B cell (primary cell): ENCODE results near the gene PCDH9. TPM values are rescaled to one million over a fixed set of nuclear protein-coding genes. Genes with fewer than 3 reads are reported as not detected.
A peak's percentile ranks its signal among the peaks of the same experiment; 100 is the strongest.

ENCODE experiments used
- ATAC-seq: fragments of 200-7000 bp; cut with Tn5 transposase; one replicate; pipeline ENCODE4 v1.10.0; 2021; ENCODE audit warnings: low read depth, mild to moderate bottlenecking, moderate number of reproducible peaks, moderate library complexity
- CTCF ChIA-PET: fragments of 350-600 bp; sonication (Branson Sonifier 250); formaldehyde crosslinking; loops from one replicate; lab custom pipeline; 2021; ENCODE audit warnings: antibody characterized with exemption, inconsistent platforms; lab: Charles Lee
- POLR2A ChIA-PET: fragments of 350-600 bp; sonication (Branson Sonifier 250); formaldehyde crosslinking; loops from one replicate; lab custom pipeline; 2021; ENCODE audit warnings: antibody characterized with exemption; lab: Charles Lee
- DNase-seq: peaks from one replicate; pipeline ENCODE4 v3.0.0; 2013
- H2AFZ ChIP-seq: 2 replicates; pipeline ENCODE4 v1.6.1; 2012; ENCODE audit warnings: mild to moderate bottlenecking, low read depth, low read length; ENCODE audit not compliant: insufficient read depth, poor library complexity, severe bottlenecking
- H3K27ac ChIP-seq, 2 donors: 1 replicate in 1 of 2; 2 replicates in 1 of 2; pipeline ENCODE4 v1.5.1; 2012 to 2013; ENCODE audit warnings: low read length in 2 of 2, mild to moderate bottlenecking in 2 of 2, moderate library complexity in 1 of 2
- H3K27me3 ChIP-seq, 4 experiments: fragments of 200-600 bp in 1 of 4; sonication (generic) in 1 of 4; replicated peaks in 1 of 4; 1 replicate in 2 of 4; 2 replicates in 2 of 4; pipeline versions ENCODE4 v1.6.1 to v1.7.0; 2013 to 2016; ENCODE audit warnings: low read length in 3 of 4, mild to moderate bottlenecking in 2 of 4, mixed read lengths in 1 of 4, moderate library complexity in 1 of 4; ENCODE audit not compliant: insufficient read depth in 4 of 4, control insufficient read depth in 3 of 4; ENCODE audit errors: control extremely low read depth in 1 of 4
- H3K36me3 ChIP-seq, 2 experiments: replicated peaks in 1 of 2; 1 replicate in 1 of 2; 2 replicates in 1 of 2; pipeline versions ENCODE4 v1.6.1 to v1.7.1; 2013; ENCODE audit warnings: low read length in 1 of 2; ENCODE audit not compliant: insufficient read depth in 2 of 2, control insufficient read depth in 1 of 2; ENCODE audit errors: control extremely low read depth in 1 of 2, extremely low read depth in 1 of 2
- H3K4me1 ChIP-seq, 2 donors: fragments of 200-600 bp in 1 of 2; sonication (generic) in 1 of 2; 1 replicate in 1 of 2; 2 replicates in 1 of 2; pipeline versions ENCODE4 v1.5.1 to v1.6.1; 2013 to 2017; ENCODE audit warnings: low read length in 2 of 2; ENCODE audit not compliant: control insufficient read depth in 2 of 2, insufficient read depth in 2 of 2
- H3K4me2 ChIP-seq: replicated peaks from 2 replicates; pipeline ENCODE3; 2012; ENCODE audit warnings: mild to moderate bottlenecking, low read depth, low read length; ENCODE audit not compliant: poor library complexity, severe bottlenecking
- H3K4me3 ChIP-seq, 5 experiments: fragments of 200-600 bp in 1 of 5; sonication (generic) in 1 of 5; 1 replicate in 3 of 5; 2 replicates in 2 of 5; pipeline versions ENCODE4 v1.5.1 to v1.7.0; 2011 to 2016; ENCODE audit warnings: low read length in 4 of 5, mild to moderate bottlenecking in 4 of 5, low read depth in 2 of 5, control low read depth in 1 of 5, moderate library complexity in 1 of 5; ENCODE audit not compliant: insufficient read depth in 1 of 5; ENCODE audit errors: control extremely low read depth in 1 of 5, extremely low read depth in 1 of 5
- H3K79me2 ChIP-seq: fragments of 200-600 bp; sonication (generic); one replicate; pipeline ENCODE4 v1.6.0; 2016; ENCODE audit warnings: low read length; ENCODE audit not compliant: control insufficient read depth, insufficient read depth
- H3K9ac ChIP-seq: fragments of 200-600 bp; sonication (generic); 2 replicates; pipeline ENCODE4 v1.6.1; 2017; ENCODE audit warnings: mild to moderate bottlenecking, low read length, moderate library complexity
- H3K9me3 ChIP-seq, 3 donors: one replicate each; pipeline versions ENCODE4 v1.6.1 to v1.7.1; 2013; ENCODE audit warnings: low read length in 2 of 3; ENCODE audit not compliant: control insufficient read depth in 2 of 3, insufficient read depth in 1 of 3; ENCODE audit errors: control extremely low read depth in 1 of 3
- H4K20me1 ChIP-seq: 2 replicates; pipeline ENCODE4 v1.6.0; 2012; ENCODE audit warnings: mild to moderate bottlenecking, low read length; ENCODE audit not compliant: insufficient read depth, control insufficient read depth, poor library complexity, severe bottlenecking
- H3K27ac Mint-ChIP-seq: one replicate; pipeline ENCODE4 v1.8.0; 2021; ENCODE audit warnings: mixed read lengths
- H3K27me3 Mint-ChIP-seq: one replicate; pipeline ENCODE4 v1.8.0; 2021; ENCODE audit warnings: mixed read lengths
- H3K4me1 Mint-ChIP-seq: one replicate; pipeline ENCODE4 v1.8.0; 2021; ENCODE audit warnings: mixed read lengths
- H3K4me3 Mint-ChIP-seq: one replicate; pipeline ENCODE4 v1.8.0; 2021; ENCODE audit warnings: mixed read lengths
- H3K9me3 Mint-ChIP-seq: one replicate; pipeline ENCODE4 v1.8.0; 2022; ENCODE audit warnings: mixed read lengths; ENCODE audit not compliant: insufficient read depth
- CTCF ChIP-seq: fragments of 200-600 bp; IDR thresholded peaks from one replicate; pipeline ENCODE4 v1.8.0; 2022; ENCODE audit warnings: antibody characterized with exemption, mild to moderate bottlenecking
- EZH2 ChIP-seq: IDR thresholded peaks from 2 replicates; pipeline ENCODE4 v1.6.1; 2012; ENCODE audit warnings: borderline replicate concordance, low read depth, mild to moderate bottlenecking, moderate library complexity, low read length; ENCODE audit not compliant: insufficient read depth, poor library complexity, severe bottlenecking
- WGBS: methylation state at CpG from one replicate; pipeline ENCODE4 v1.1.5; 2013; ENCODE audit warnings: missing lambda C conversion rate; ENCODE audit not compliant: insufficient coverage; 5-methylcytosine and 5-hydroxymethylcytosine counted together
- intact Hi-C: fragments of 100-400 bp; cut with micrococcal nuclease; formaldehyde crosslinking; loops from one replicate; pipeline ENCODE4 v1.10.0; 2022
- polyA plus RNA-seq: library from polyadenylated mRNA; depleted of rRNA; stranded (reverse); fragments of >200 nt; gene quantifications from 2 replicates; pipeline ENCODE4 v1.2.3, GENCODE V29; 2012
- total RNA-seq, 2 donors: library from RNA; stranded (reverse); fragments of 120-200 nt in 1 of 2; gene quantifications; 1 replicate in 1 of 2; 2 replicates in 1 of 2; pipeline versions ENCODE4 v1.2.3 to v1.2.4, GENCODE V29; 2013 to 2022

The PCDH9 gene
- total and polyA plus RNA-seq, 2 donors (not counting 1 experiment from before 2014, with no cell fraction given): 13.1 to 21.8 TPM

- no peak for ATAC-seq
- H3K27ac ChIP-seq: peak overlapping the region in 1 of 2 donors; percentile 35
- Mint-ChIP-seq H3K27me3 (no peaks in the 10 kb centered on the region), H3K27ac (peak overlapping the region; percentile 28), H3K4me1 (peaks cover 10% of the 10 kb centered on the region), H3K9me3 (no peaks in the 10 kb centered on the region), H3K4me3 (peak overlapping the region; percentile 37)
- no peaks in the 10 kb centered on the region for H3K9me3 ChIP-seq
- peaks cover 6 to 9% of the 10 kb centered on the region in 2 donors for H3K4me1 ChIP-seq
- no peaks in the 10 kb centered on the region for H3K27me3 ChIP-seq
- TF ChIP-seq EZH2: no peak
- no peak for TF ChIP-seq CTCF
- intact Hi-C loops: no loop called here
- H3K9ac ChIP-seq: no peak overlapping the region
- no peaks in the 10 kb centered on the region for H3K36me3 ChIP-seq
- no peak for DNase-seq
- no peak overlapping the region for H3K4me3 ChIP-seq
- WGBS: 100% methylated on average over 1 of the region's 1 CpG
- POLR2A ChIA-PET: no interaction called here
- no peaks in the 10 kb centered on the region for H3K79me2 ChIP-seq
- peak overlapping the region; percentile 42 for H3K4me2 ChIP-seq
- peak overlapping the region; percentile 52 for H2AFZ ChIP-seq
- CTCF ChIA-PET: no interaction called here
- H4K20me1 ChIP-seq: no peaks in the 10 kb centered on the region
These were observed 197.0 kb downstream of the PCDH9 start for GRCh38 chr13:67033170-67033569.

GRCh38 chr13:67023130-67023876 lies 206.8 kb downstream of the PCDH9 start:
- intact Hi-C loops: no loop called here
- no peaks in the 10 kb centered on the region for H3K36me3 ChIP-seq
- H3K9me3 Mint-ChIP-seq: no peaks in the 10 kb centered on the region
- H3K27ac Mint-ChIP-seq: no peak overlapping the region
- no peak overlapping the region for H3K4me3 Mint-ChIP-seq
- H3K79me2 ChIP-seq: no peaks in the 10 kb centered on the region
- POLR2A ChIA-PET: no interaction called here
- no peak for DNase-seq
- peaks cover 19% of the 10 kb centered on the region for H3K4me1 Mint-ChIP-seq
- H3K27me3 ChIP-seq: no peaks in the 10 kb centered on the region
- H3K4me2 ChIP-seq: peak overlapping the region; percentile 53
- no peak for TF ChIP-seq CTCF
- no peak for TF ChIP-seq EZH2
- no peak overlapping the region for H3K27ac ChIP-seq
- H2AFZ ChIP-seq: peak overlapping the region; percentile 16
- no peaks in the 10 kb centered on the region for H3K9me3 ChIP-seq
- H4K20me1 ChIP-seq: no peaks in the 10 kb centered on the region
- H3K4me3 ChIP-seq: peak overlapping the region in 2 of 5 experiments; percentile 6 to 12
- H3K27me3 Mint-ChIP-seq: no peaks in the 10 kb centered on the region
- 0% methylated on average over 2 of the region's 4 CpGs for WGBS
- CTCF ChIA-PET: no interaction called here
- peaks cover 3 to 18% of the 10 kb centered on the region in 2 donors for H3K4me1 ChIP-seq
- no peak for ATAC-seq
- H3K9ac ChIP-seq: no peak overlapping the region
